ACC112 (cell line): ENCODE data around the gene KLHL1.
"Not testable (repeated sequence)": the region's sequence is repeated elsewhere in the genome, so short reads cannot be mapped to it uniquely, and the experiment has no call there.

ENCODE experiments used
- H2AFZ ChIP-seq: fragments of 200-600 bp; sonication (generic); one replicate; pipeline ENCODE4 v1.6.0; 2017; ENCODE audit warnings: antibody characterized with exemption, low read length; ENCODE audit not compliant: unreplicated experiment
- H3K27ac ChIP-seq: fragments of 200-600 bp; sonication (generic); 2 replicates; pipeline ENCODE4 v1.5.1; 2014; ENCODE audit warnings: low read depth, mild to moderate bottlenecking, antibody characterized with exemption, low read length, moderate library complexity
- H3K27me3 ChIP-seq: fragments of 200-600 bp; sonication (generic); 2 replicates; pipeline ENCODE4 v1.6.1; 2014; ENCODE audit warnings: mild to moderate bottlenecking, antibody characterized with exemption, low read length, moderate library complexity, mixed read lengths; ENCODE audit not compliant: insufficient read depth
- H3K36me3 ChIP-seq: fragments of 200-600 bp; sonication (generic); 2 replicates; pipeline ENCODE4 v1.6.1; 2016; ENCODE audit warnings: mild to moderate bottlenecking, antibody characterized with exemption, low read length, moderate library complexity, mixed read lengths; ENCODE audit not compliant: insufficient read depth
- H3K4me1 ChIP-seq: fragments of 200-600 bp; sonication (generic); one replicate; pipeline ENCODE4 v1.6.1; 2016; ENCODE audit warnings: low read length, mixed read lengths; ENCODE audit not compliant: insufficient read depth, unreplicated experiment, control insufficient read depth
- H3K4me3 ChIP-seq: fragments of 200-600 bp; sonication (generic); 2 replicates; pipeline ENCODE4 v1.5.1; 2014; ENCODE audit warnings: mild to moderate bottlenecking, low read depth, low read length
- H3K79me2 ChIP-seq: fragments of 200-600 bp; sonication (generic); one replicate; pipeline ENCODE4 v1.6.0; 2016; ENCODE audit warnings: low read length; ENCODE audit not compliant: control insufficient read depth, unreplicated experiment, insufficient read depth

KLHL1 gene, protein sequence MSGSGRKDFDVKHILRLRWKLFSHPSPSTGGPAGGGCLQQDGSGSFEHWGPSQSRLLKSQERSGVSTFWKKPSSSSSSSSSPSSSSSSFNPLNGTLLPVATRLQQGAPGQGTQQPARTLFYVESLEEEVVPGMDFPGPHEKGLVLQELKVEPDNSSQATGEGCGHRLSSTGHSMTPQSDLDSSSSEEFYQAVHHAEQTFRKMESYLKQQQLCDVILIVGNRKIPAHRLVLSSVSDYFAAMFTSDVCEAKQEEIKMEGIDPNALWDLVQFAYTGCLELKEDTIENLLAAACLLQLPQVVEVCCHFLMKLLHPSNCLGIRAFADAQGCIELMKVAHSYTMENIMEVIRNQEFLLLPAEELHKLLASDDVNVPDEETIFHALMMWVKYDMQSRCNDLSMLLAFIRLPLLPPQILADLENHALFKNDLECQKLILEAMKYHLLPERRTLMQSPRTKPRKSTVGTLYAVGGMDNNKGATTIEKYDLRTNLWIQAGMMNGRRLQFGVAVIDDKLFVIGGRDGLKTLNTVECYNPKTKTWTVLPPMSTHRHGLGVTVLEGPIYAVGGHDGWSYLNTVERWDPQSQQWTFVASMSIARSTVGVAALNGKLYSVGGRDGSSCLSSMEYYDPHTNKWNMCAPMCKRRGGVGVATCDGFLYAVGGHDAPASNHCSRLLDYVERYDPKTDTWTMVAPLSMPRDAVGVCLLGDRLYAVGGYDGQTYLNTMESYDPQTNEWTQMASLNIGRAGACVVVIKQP

DNA sequence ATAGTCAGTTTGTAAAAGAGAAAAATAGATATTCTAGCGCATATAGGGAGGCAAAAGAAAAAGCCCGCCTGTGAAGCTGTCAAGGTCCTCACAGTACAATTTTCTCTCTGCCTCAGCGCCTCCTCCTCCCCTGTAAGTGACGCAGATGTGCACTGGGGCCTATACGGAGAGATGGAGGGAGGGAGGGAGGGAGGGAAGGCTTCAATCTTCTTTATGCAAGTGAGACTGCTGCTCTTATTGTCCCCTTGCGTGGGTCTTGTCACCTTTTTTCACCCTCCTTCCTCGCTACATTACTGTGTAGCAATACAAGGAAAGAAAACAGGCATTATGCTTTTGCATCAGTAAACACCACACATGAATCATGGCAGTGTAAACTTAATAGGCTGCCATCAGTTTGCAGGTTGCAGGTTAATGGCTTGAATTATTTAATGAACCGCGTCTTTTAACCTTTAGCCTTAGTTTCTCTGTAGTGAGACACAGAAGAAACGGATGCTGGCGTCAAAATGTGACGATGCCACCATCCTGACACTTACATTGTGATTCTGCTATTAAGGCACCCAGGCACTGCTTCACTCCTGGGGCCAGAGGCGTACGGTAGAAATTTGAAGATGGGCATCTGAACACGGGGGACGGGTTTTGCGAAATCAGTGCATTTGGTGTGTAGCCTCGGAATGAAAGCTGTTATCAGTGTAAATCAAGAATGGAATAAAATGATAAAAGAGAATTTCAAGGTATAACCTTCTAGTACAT, at the start of gene KLHL1:
KLHL1 (minus strand) TSS at position 97 of the 750 bp plus-strand sequence. CDS start 753 bp downstream, outside the sequence.
- H2AFZ ChIP-seq: no peak within 1 kb of the TSS

DNA sequence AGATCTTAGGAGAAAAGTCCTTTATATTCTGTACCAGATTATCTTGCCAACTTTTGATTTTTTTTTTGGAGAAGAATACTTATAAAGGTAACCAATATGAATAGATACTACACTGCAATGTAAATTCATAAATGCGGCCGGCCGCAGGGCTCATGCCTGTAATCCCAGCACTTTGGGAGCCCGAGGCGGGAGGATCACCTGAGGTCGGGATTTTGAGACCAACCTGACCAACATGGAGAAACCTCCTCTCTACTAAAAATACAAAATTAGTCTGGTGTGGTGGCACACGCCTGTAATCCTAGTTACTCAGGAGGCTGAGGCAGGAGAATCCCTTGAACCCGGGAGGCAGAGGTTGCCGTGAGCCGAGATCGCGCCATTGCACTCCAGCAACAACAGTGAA, 34.4 kb upstream of the KLHL1 start:
- not testable (repeated sequence) for H3K36me3 ChIP-seq, H3K4me3 ChIP-seq, H3K4me1 ChIP-seq, H2AFZ ChIP-seq, H3K27ac ChIP-seq, H3K27me3 ChIP-seq, H3K79me2 ChIP-seq

More for the DNA sequence above, at the start of gene KLHL1:
- peaks cover 5% of the 10 kb centered on the region; the same call in 1 of the 2 replicates for H3K27me3 ChIP-seq
- no peaks in the 10 kb centered on the region for H3K79me2 ChIP-seq
- H3K36me3 ChIP-seq: no peaks in the 10 kb centered on the region
- H3K4me3 ChIP-seq: no peak within 1 kb of the TSS
- H3K27ac ChIP-seq: no peak within 1 kb of the TSS
- no peaks in the 10 kb centered on the region for H3K4me1 ChIP-seq

DNA sequence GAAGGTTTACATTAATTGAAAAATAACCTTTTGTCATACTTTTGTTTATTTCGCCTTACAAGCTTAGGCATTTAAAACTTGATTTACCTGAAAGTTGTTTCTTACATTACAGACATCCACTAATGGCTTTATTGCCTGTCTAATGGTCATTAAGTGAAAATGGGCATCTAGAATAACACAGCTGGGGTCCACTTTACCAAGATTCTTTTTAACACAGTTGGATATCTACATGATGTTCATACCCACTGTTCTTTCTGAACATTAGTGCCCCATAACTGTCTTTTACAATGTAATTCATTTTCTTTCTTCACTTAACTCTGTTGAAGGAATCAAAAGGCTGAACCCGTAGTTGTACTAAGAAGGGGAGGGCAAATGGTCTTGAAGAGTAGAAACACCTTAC, 19.8 kb upstream of the KLHL1 start:
- Histone ChIP-seq H3K27me3 (no peaks in the 10 kb centered on the region), H2AFZ (no peak overlapping the region), H3K4me3 (no peak overlapping the region), H3K27ac (no peak overlapping the region), H3K36me3 (no peaks in the 10 kb centered on the region), H3K79me2 (no peaks in the 10 kb centered on the region), H3K4me1 (no peaks in the 10 kb centered on the region)

DNA sequence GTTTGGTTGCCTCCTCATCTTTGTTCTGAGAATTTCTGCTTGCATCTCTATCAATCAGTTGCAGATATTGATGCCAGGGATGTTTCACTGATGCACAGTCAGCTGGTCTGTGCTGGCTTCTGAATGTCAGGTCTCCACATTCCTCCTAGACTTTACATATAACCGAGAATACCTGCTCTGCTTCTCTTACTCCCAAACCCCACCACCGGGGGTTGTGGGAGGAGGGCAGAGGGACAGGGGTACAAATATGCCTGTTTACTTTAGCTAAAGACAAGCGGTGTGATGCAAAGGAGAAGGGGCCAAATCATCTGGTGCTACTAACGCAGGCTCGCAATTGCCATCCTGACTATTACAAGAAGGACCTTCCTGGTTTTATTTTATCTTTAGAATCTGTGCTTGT, 17.4 kb upstream of the KLHL1 start:
- Histone ChIP-seq H3K79me2 (no peaks in the 10 kb centered on the region), H3K4me3 (no peak overlapping the region), H2AFZ (no peak overlapping the region), H3K36me3 (no peaks in the 10 kb centered on the region), H3K4me1 (no peaks in the 10 kb centered on the region), H3K27ac (no peak overlapping the region), H3K27me3 (no peaks in the 10 kb centered on the region)

DNA sequence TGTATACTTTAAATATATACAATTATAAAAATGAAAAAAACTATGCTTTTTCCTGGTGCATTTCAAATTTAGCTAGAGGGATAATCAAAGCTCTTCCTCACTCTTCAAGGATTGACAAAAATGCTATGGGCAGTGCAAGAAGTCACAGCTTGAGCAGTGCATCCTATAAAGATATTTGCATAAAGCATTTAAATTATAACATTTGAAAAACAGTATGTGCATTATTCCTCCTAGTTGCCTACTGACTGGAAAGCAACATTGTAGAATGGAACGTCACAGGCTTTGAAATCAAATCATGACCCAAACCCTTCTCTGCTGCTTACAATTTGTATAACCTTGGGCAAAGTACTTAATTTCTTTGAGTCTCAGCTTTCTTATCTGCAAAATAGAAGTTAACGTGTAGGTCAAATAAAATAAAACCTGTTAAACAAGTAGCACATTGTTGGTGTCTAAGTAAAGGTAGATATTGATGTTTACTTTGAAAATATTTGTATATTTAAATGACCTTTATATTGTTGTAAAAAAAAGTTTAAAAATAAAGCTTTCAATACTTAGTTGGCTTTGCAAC, 9.2 kb upstream of the KLHL1 start:
- Histone ChIP-seq H2AFZ (no peak overlapping the region), H3K4me3 (no peak overlapping the region), H3K36me3 (no peaks in the 10 kb centered on the region), H3K27ac (no peak overlapping the region), H3K79me2 (no peaks in the 10 kb centered on the region), H3K4me1 (no peaks in the 10 kb centered on the region), H3K27me3 (no peaks in the 10 kb centered on the region)

DNA sequence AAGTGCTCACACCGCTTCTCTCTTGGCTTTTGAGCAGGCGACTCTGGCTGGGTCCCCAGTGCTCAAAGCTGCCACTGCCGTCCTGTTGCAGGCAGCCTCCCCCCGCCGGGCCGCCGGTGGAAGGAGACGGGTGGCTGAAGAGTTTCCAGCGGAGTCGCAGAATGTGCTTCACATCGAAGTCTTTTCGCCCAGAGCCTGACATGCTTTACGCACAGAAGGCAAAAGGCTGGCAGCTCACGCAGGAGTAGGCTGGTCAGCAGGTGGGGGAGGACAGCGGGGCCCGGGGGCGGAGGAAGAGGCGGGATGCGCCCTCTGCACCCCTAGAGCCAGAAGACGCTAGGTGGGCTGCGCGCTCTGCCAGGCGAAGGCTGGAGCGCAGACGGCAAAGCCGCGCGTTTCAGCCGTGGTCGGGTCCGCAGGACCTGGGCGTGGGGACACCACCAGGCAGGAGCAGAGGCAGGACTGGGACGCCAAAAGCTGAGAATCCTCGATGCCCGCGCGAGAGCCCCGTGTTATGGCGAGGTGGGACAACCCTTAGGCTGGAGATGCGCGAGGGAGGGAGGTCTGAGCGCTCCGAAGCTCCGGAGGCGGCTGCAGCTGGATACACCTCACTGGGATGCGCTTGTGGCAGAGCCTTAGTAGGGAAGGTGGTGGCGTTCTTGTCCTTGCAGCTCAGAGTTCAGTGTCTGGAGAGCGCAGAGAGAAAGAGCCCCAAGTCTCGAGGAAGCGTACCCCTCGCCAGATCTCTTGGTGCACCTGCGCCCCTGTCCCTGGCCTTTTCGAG, 562 bp downstream of the KLHL1 start, which contains the start of gene ATXN8OS:
ATXN8OS (plus strand) TSS at position 329 of the 784 bp plus-strand sequence.
- no peak within 1 kb of the TSS for H3K27ac ChIP-seq
- no peak within 1 kb of the TSS for H3K4me3 ChIP-seq
- no peaks in the 10 kb centered on the region for H3K4me1 ChIP-seq
- H3K27me3 ChIP-seq: peaks cover 5% of the 10 kb centered on the region; the same call in 1 of the 2 replicates
- H3K79me2 ChIP-seq: no peaks in the 10 kb centered on the region
- no peak within 1 kb of the TSS for H2AFZ ChIP-seq
- H3K36me3 ChIP-seq: no peaks in the 10 kb centered on the region

DNA sequence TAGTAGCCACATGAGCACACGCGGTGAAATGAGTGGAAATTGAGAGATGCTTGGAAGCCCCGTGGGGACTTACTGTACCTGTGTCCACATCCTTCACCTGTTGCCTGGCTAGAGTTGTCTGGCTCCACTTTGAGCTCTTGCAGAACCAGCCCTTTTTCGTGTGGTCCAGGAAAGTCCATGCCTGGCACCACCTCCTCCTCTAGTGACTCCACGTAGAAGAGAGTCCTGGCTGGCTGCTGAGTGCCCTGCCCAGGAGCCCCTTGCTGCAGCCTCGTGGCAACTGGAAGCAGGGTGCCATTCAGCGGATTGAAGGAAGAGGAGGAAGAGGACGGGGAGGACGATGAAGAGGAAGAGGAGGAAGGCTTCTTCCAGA, 1.1 kb downstream of the KLHL1 start:
- Histone ChIP-seq H3K27me3 (peaks cover 5% of the 10 kb centered on the region; the same call in 1 of the 2 replicates), H3K27ac (no peak overlapping the region), H3K4me3 (no peak overlapping the region), H3K4me1 (no peaks in the 10 kb centered on the region), H2AFZ (no peak overlapping the region), H3K36me3 (no peaks in the 10 kb centered on the region), H3K79me2 (no peaks in the 10 kb centered on the region)

DNA sequence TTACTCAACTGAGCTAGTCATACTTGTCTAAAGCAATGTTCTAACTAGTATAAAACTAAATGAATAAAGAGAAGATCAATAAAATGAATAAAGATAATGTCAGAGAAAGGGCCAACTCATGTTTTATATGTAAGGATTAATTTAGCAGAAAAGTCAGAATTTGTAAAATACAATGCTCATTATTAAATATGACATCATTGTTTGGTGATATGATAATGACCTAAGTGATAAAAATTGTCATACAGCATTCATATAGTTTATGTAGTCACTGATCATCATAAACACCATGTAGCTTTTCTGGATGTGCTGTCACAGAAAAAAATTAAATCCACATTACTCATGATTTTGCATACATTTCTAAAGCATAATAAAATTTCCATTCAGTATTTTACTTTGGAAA, 3.8 kb downstream of the KLHL1 start:
- H3K36me3 ChIP-seq: no peaks in the 10 kb centered on the region
- no peak overlapping the region for H2AFZ ChIP-seq
- no peak overlapping the region for H3K4me3 ChIP-seq
- H3K79me2 ChIP-seq: no peaks in the 10 kb centered on the region
- no peaks in the 10 kb centered on the region for H3K4me1 ChIP-seq
- H3K27me3 ChIP-seq: peaks cover 5% of the 10 kb centered on the region; the same call in 1 of the 2 replicates
- no peak overlapping the region for H3K27ac ChIP-seq

DNA sequence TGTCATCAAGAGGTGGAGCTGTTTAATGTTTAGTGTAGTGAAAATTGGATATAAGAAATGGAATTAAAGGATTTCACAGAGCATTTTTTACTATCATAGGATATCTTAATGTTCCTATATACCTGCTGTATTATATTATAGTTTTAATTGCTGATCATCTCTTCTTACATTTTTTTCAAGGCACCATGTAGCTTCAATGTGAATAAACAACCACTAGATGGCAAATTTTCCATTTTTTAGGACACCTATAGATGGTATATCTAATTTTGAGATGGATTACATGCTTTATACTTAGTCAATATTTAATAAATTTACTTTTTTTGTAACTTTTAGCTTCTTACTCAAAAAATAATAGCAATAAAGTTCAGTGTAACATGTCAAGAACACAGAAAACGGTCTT, 9.6 kb downstream of the KLHL1 start:
- H3K4me1 ChIP-seq: no peaks in the 10 kb centered on the region
- no peak overlapping the region for H2AFZ ChIP-seq
- no peaks in the 10 kb centered on the region for H3K36me3 ChIP-seq
- no peak overlapping the region for H3K27ac ChIP-seq
- H3K4me3 ChIP-seq: no peak overlapping the region
- no peaks in the 10 kb centered on the region for H3K27me3 ChIP-seq
- H3K79me2 ChIP-seq: no peaks in the 10 kb centered on the region
